SW 1271 (cell line): Measurements from ENCODE around the gene LRRC51.
"Not testable (repeated sequence)": the region's sequence is repeated elsewhere in the genome, so short reads cannot be mapped to it uniquely, and the experiment has no call there.

ENCODE experiments used
- DNase-seq, 2 experiments: peaks; one replicate each; lab custom pipeline; 2025; lab: John Stamatoyannopoulos, UW

LRRC51 gene

DNA sequence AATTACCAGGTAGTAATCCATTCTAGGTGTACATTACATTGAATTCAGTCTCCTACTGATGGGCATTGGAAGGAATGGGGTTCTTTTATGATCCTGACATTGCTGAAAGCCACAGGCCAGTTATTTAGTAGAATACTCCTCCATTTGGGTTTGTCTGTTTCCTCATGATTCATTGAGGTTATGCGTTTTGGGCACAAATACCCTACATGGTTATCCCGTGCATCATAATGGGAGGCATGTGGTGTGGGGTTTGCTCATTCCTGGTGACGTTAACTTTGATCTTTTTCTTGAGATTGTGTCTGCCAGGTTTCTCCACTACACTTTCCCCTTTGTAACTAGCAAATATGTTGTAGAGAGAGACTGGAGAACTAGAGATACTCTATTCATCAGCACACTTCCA lies 60.4 kb downstream of the LRRC51 start:
- no peak for DNase-seq

DNA sequence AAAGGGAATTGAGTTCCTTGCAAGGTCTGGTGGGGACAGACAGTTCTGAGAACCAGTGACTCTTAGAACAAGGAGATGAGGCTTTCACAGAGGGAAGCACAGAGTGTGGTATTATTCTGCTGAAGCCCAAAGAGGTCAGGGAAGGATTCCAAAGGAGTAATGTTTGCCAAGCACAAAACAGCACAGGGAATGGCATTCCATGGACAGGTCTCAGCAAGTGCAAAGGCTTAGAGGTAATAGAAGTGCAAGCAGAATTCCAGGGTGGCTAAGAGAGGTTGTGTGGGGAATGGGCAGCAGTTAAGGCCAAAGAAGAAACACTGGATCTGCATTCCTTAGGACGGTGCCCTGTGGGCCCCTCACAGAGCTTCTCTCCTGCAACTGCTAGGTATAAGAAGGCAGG lies 61.4 kb downstream of the LRRC51 start:
- DNase-seq, result not testable (repeated sequence)

DNA sequence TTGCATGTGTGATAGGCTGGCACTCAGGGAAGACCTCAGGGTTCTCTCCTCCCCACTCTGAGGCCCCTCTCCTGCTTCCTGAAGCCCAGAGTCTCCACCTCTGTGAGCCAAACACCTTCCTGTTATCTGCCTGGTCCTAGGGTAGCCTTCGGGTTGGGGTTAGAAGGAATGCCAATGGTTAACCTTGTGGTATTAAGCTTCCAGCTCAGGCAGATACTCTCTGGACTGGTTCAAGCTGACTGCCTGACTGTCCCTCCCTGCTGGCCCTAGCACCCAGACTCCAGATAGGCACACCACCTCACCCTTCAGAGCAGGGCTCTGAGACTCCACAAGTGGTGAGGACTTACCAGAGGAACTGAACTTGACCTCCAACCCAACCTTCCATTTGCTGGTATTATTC lies 61.9 kb downstream of the LRRC51 start:
- not testable (repeated sequence) for DNase-seq

DNA sequence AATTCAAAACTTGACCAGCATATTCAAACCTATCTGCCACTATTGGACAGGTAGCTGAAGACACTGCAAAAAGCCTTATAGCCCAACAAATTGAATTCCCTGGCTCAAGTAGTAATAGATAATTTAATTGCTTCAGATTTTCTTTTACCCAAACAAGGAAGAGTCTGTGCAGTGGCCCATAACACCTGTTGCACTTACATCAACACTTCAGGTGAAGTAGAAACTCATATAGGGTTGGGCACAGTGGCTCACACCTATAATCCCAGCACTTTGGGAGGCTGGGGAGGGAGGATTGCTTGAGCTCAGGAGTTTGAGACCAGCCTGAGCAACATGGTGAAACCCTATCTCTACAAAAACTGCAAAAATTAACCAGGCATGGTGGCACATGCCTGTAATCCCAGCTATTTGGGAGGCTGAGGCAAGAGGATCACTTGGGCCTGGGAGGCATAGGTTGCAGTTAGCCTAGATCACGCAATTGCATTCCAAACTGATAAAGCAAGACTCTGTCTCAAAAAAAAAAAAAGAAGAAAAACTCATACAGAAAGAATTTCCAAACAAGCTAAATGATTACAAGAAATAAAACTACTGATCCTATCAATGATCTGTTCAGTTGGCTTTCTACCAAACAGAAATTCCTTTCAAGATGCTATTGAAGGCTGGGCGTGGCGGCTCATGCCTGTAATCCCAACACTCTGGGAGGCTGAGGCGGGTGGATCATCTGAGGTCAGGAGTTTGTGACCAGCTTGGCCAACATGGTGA lies 64.3 kb downstream of the LRRC51 start:
- DNase-seq, result no peak
